PC-9 (cell line): ENCODE results near the gene ADAMTS13. TPM values are rescaled to one million over a fixed set of nuclear protein-coding genes. Genes with fewer than 3 reads are reported as not detected.

Experiments used
- BruUV-seq: library from RNA; stranded (reverse); fragments of 400-500 nt; replicated peaks from 2 replicates; lab custom pipeline; 2021; lab: Mats Ljungman, UMichigan
- CTCF ChIA-PET: fragments of 300-600 bp; sonication (Branson Sonifier 250); formaldehyde crosslinking; loops from one replicate; lab custom pipeline; 2022; ENCODE audit warnings: antibody characterized with exemption; lab: Charles Lee
- POLR2A ChIA-PET: fragments of 300-600 bp; sonication (Branson Sonifier 250); formaldehyde crosslinking; loops from one replicate; lab custom pipeline; 2022; ENCODE audit warnings: antibody characterized with exemption; ENCODE audit not compliant: unreplicated experiment; lab: Charles Lee
- DNase-seq, 2 experiments: peaks; one replicate each; pipeline versions ENCODE4 v3.0.0 to v3.0.0-alpha.2; 2015 to 2022; ENCODE audit warnings: mixed read lengths in 1 of 2
- H2AFZ ChIP-seq: fragments of 200-600 bp; sonication (generic); 2 replicates; pipeline ENCODE4 v1.8.1; 2017; ENCODE audit warnings: antibody characterized with exemption
- H3F3A ChIP-seq: fragments of 200-600 bp; sonication (generic); 2 replicates; pipeline ENCODE4 v1.8.1; 2017; ENCODE audit warnings: antibody characterized with exemption, mild to moderate bottlenecking, low read depth; ENCODE audit not compliant: insufficient read depth
- H3K27ac ChIP-seq: fragments of 200-600 bp; sonication (generic); 2 replicates; pipeline ENCODE4 v1.6.1; 2016; ENCODE audit warnings: mixed run types
- H3K27me3 ChIP-seq: fragments of 200-600 bp; sonication (generic); 2 replicates; pipeline ENCODE4 v1.6.1; 2016; ENCODE audit warnings: low read depth, mixed run types; ENCODE audit not compliant: insufficient read depth
- H3K36me3 ChIP-seq: fragments of 200-600 bp; sonication (generic); 2 replicates; pipeline ENCODE4 v1.6.1; 2016; ENCODE audit warnings: low read depth, mixed run types
- H3K4me1 ChIP-seq: fragments of 200-600 bp; sonication (generic); replicated peaks from 2 replicates; pipeline ENCODE4 v1.6.1; 2016; ENCODE audit warnings: mixed run types; ENCODE audit not compliant: insufficient read depth
- H3K4me2 ChIP-seq: fragments of 200-600 bp; sonication (generic); 2 replicates; pipeline ENCODE4 v1.6.1; 2017; ENCODE audit warnings: mixed run types
- H3K4me3 ChIP-seq: fragments of 200-600 bp; sonication (generic); 2 replicates; pipeline ENCODE4 v1.6.1; 2016; ENCODE audit warnings: mixed run types
- H3K79me2 ChIP-seq: fragments of 200-600 bp; sonication (generic); 2 replicates; pipeline ENCODE4 v1.6.1; 2017; ENCODE audit warnings: low read depth, mixed run types
- H3K9me2 ChIP-seq: fragments of 200-600 bp; sonication (generic); 2 replicates; pipeline ENCODE4 v1.8.1; 2017; ENCODE audit warnings: mild to moderate bottlenecking; ENCODE audit not compliant: insufficient read depth
- H3K9me3 ChIP-seq: fragments of 200-600 bp; sonication (generic); 2 replicates; pipeline ENCODE4 v1.8.1; 2016; ENCODE audit warnings: low read depth; ENCODE audit not compliant: insufficient read depth
- H4K20me1 ChIP-seq: fragments of 200-600 bp; sonication (generic); 2 replicates; pipeline ENCODE4 v1.8.1; 2017; ENCODE audit not compliant: insufficient read depth
- CTCF ChIP-seq: fragments of 200-600 bp; sonication (generic); conservative IDR thresholded peaks from 2 replicates; pipeline ENCODE4 v1.6.1; 2017; ENCODE audit warnings: mixed run types, antibody characterized with exemption, mild to moderate bottlenecking, moderate library complexity
- EZH2 ChIP-seq: fragments of 200-600 bp; sonication (generic); IDR thresholded peaks from 2 replicates; pipeline ENCODE4 v1.8.0; 2017; ENCODE audit warnings: antibody characterized with exemption, low read depth
- intact Hi-C: fragments of 100-400 bp; cut with micrococcal nuclease; formaldehyde crosslinking; loops from one replicate; pipeline ENCODE4 v1.10.0; 2022; ENCODE audit not compliant: unreplicated experiment
- total RNA-seq: library from RNA; stranded (reverse); gene quantifications from 2 replicates; pipeline ENCODE4 v1.2.3, GENCODE V29; 2021

ADAMTS13 gene
- total RNA-seq, 1 experiment from 2014 or later: 7.1 TPM

GRCh38 chr9:133384736-133385321 lies 37.3 kb upstream of the ADAMTS13 start:
- Histone ChIP-seq H3K4me2 (no peak overlapping the region), H2AFZ (no peak overlapping the region), H3K79me2 (no peaks in the 10 kb centered on the region), H3K4me3 (no peak overlapping the region), H3K27ac (no peak overlapping the region), H3K9me3 (no peaks in the 10 kb centered on the region), H4K20me1 (no peaks in the 10 kb centered on the region), H3F3A (no peaks in the 10 kb centered on the region), H3K9me2 (no peaks in the 10 kb centered on the region), H3K36me3 (no peaks in the 10 kb centered on the region), H3K4me1 (no peaks in the 10 kb centered on the region), H3K27me3 (peaks cover 8% of the 10 kb centered on the region; the same call in 1 of the 2 replicates)
- no TSS peak for BruUV-seq
- POLR2A ChIA-PET: no interaction called here
- no peak for TF ChIP-seq CTCF
- no peak for TF ChIP-seq EZH2
- intact Hi-C loops: no loop called here
- CTCF ChIA-PET: interaction anchor here (0.6 kb wide), 1 partner anchor 226 kb away, joined by 6 read pairs; no protein-coding TSS in a partner anchor
- no peak for DNase-seq

- no peak overlapping the region for H3K4me2 ChIP-seq
- H3K9me2 ChIP-seq: no peaks in the 10 kb centered on the region
- no peak overlapping the region for H3K27ac ChIP-seq
- H3K4me1 ChIP-seq: no peaks in the 10 kb centered on the region
- intact Hi-C loops: no loop called here
- H2AFZ ChIP-seq: no peak overlapping the region
- ChIA-PET POLR2A (no interaction called here), CTCF (no interaction called here)
- no peaks in the 10 kb centered on the region for H3K9me3 ChIP-seq
- TF ChIP-seq EZH2: no peak
- TF ChIP-seq CTCF: no peak
- H3K36me3 ChIP-seq: no peaks in the 10 kb centered on the region
- no peaks in the 10 kb centered on the region for H3K79me2 ChIP-seq
- DNase-seq: no peak
- no TSS peak for BruUV-seq
- no peaks in the 10 kb centered on the region for H3F3A ChIP-seq
- no peak overlapping the region for H3K4me3 ChIP-seq
- H3K27me3 ChIP-seq: peaks cover 12% of the 10 kb centered on the region; the same call in 1 of the 2 replicates
- H4K20me1 ChIP-seq: no peaks in the 10 kb centered on the region
Measured at GRCh38 chr9:133385452-133385851, 36.7 kb upstream of the ADAMTS13 start.

GRCh38 chr9:133386338-133386737 lies 35.8 kb upstream of the ADAMTS13 start:
- no peaks in the 10 kb centered on the region for H4K20me1 ChIP-seq
- no peak for DNase-seq
- H3K9me3 ChIP-seq: no peaks in the 10 kb centered on the region
- H3K9me2 ChIP-seq: no peaks in the 10 kb centered on the region
- peaks cover 15% of the 10 kb centered on the region; the same call in 1 of the 2 replicates for H3K27me3 ChIP-seq
- H3K36me3 ChIP-seq: no peaks in the 10 kb centered on the region
- POLR2A ChIA-PET: interaction anchor here (0.6 kb wide), 1 partner anchor 35 kb away, joined by 3 read pairs; no protein-coding TSS in a partner anchor
- BruUV-seq: no TSS peak
- H3K4me2 ChIP-seq: no peak overlapping the region
- TF ChIP-seq CTCF (no peak), EZH2 (no peak)
- intact Hi-C loops: no loop called here
- H3K4me1 ChIP-seq: no peaks in the 10 kb centered on the region
- no peak overlapping the region for H3K27ac ChIP-seq
- no peak overlapping the region for H2AFZ ChIP-seq
- CTCF ChIA-PET: interaction anchor here (0.5 kb wide), 1 partner anchor 13 kb away, joined by 3 read pairs; no protein-coding TSS in a partner anchor
- H3F3A ChIP-seq: no peaks in the 10 kb centered on the region
- no peak overlapping the region for H3K4me3 ChIP-seq
- no peaks in the 10 kb centered on the region for H3K79me2 ChIP-seq
